Activated CD8-positive, alpha-beta memory T cell treated with anti-CD3 and anti-CD28 coated beads for 4 hours (primary cell): ENCODE results near the gene FUNDC2.

Experiments used
- DNase-seq, 2 donors: peaks; one replicate each; pipeline ENCODE4 v3.0.0-alpha.2; 2020; ENCODE audit warnings: low read depth in 2 of 2

The FUNDC2 gene

DNA sequence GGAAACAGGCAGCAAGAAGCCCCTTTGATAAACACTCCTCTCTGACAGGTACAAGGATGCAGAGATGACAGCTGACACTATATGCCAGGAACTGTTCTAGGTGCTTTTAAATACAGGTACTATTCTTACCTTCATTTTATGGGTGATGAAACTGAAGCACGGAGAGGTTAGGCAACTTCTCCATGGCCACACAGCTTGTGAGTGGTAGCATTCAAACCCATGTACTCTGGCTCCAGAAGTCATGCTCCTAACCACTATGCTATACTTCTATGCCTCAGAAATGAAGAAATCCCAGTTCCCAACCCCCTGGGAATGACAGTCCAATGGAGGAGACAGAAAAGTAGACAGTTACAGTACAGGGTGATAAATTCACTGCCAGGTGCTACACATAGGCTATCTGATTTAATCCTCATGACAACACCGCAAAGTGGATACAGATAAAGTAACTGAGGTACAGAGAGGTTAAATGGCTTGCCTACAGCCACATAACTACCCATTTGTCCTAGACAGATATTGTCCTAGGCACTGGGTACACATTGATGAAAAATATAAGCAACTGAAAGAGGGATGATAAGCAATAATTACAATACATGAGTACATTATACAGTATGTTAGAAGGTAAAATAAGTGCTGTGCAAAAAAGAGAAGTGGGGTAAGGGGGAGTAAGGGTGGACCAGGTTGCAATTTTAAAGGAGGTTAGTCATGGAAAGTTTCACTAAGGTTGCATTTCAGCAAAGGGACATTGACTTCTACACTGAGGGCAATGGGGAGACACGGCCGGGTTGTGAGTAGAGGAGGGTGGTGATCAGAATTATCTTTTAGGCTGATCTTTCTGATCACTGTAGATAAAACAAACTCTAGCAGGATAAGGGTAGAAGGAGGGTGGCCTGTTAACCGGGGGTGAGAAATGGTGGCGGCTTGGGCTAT, 2.5 kb upstream of the FUNDC2 start:
- no peak for DNase-seq

- DNase-seq = no peak
Measured at GRCh38 chrX:155026420-155026726, 271 bp upstream of the FUNDC2 start.

- DNase-seq = no peak
Measured at GRCh38 chrX:155027509-155028066, 944 bp downstream of the FUNDC2 start.

- DNase-seq = no peak
Measured at GRCh38 chrX:155028129-155028528, 1.5 kb downstream of the FUNDC2 start.

DNA sequence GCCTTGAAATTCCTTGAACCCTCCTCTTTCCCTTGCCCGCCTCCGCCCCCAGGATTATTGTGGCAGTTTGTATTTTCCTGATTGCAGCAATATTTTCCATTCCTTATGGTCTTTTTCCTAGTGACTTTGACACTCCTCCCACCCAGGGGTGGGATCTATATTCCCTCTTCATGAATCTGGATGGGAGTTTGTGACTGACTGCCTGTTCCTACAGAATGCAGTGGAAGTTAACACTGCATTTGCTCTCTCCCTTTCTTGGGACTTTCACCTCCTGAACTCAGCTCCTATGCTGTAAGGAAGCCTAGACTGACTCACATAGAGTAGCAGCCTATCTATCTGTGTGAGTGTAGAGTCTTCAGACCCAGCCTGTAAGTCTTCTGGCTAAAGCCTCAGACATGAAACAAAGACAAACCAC, 2.2 kb downstream of the FUNDC2 start:
- no peak for DNase-seq

- no peak for DNase-seq
Measured at GRCh38 chrX:155031657-155032056, 5.0 kb downstream of the FUNDC2 start.

GRCh38 chrX:155035688-155036087, 9.0 kb downstream of the FUNDC2 start:
- no peak for DNase-seq

- DNase-seq = no peak
Measured at GRCh38 chrX:155046129-155046810, 19.6 kb downstream of the FUNDC2 start.

- no peak for DNase-seq
Measured at GRCh38 chrX:155046811-155047528, 20.3 kb downstream of the FUNDC2 start.

- DNase-seq = no peak
Measured at GRCh38 chrX:155048977-155049619, 22.5 kb downstream of the FUNDC2 start.

GRCh38 chrX:155052738-155053498, 26.3 kb downstream of the FUNDC2 start:
- no peak for DNase-seq

- DNase-seq = no peak
Measured at GRCh38 chrX:155053656-155054055, 27.0 kb downstream of the FUNDC2 start.

DNA sequence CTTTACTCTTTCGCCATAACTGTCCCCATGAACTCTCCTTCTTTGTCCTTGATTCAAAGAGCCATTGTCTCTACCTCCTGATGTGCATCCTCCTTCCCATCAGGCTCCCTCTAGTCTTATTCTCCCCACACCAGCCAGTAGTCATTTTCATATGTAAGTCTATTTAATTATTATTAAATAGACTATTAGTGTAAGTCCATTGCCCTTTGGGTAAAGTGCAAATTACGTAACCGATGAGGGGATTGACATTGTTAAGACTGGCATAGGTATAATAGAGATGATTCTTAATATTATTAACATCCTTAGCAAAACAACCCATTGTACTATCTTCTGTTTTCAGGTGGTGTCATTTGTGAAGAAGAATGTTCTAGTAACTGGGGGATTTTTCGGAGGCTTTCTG, 27.6 kb downstream of the FUNDC2 start:
- no peak for DNase-seq

GRCh38 chrX:155055494-155055893, 28.9 kb downstream of the FUNDC2 start:
- DNase-seq = no peak

DNA sequence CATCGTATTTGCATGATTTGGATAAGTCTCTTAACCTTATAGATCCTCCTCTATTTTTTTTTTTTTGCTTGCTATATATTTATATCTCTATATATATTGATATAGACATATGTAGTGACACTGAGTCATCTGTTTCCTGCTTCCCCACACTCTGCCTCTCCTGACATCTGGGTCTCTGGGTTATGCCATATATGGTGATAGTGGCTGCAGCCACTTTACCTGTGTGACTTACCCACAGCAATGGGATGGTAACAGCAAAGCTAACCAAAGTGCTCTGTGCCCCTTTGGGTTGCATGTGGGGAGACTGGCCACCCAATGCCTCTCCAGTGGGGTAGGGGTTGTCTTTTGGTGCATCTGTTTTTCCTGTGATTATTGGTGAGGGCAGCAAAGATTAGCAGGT, 29.8 kb downstream of the FUNDC2 start:
- DNase-seq = no peak

GRCh38 chrX:155056877-155057792, 30.5 kb downstream of the FUNDC2 start:
- no peak for DNase-seq

DNA sequence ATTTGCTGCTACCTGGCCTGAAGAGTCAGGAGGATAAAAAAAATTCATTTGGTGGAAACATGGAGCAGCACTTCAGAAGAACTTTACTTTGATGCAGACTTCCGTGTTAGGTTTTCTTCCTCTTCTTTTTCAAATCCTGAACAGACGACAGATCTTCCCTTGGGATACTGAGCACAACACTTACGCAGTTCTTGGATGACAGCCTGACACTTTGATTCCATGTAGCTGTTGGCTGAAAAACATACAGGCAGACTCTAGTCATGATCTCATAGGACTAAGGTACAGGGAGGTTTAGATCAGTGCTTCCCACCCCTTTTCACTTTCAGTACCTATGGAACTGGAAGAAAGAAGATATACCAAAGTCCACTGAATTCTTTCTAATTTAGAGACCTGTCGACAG, 35.1 kb downstream of the FUNDC2 start:
- DNase-seq = no peak

GRCh38 chrX:155065035-155065734, 38.5 kb downstream of the FUNDC2 start:
- DNase-seq = no peak

- DNase-seq = no peak
Measured at GRCh38 chrX:155068165-155068564, 41.5 kb downstream of the FUNDC2 start.
